Measurements from ENCODE around the gene E2F1. TPM values are rescaled to one million over a fixed set of nuclear protein-coding genes. Genes with fewer than 3 reads are reported as not detected.
A peak's percentile ranks its signal among the peaks of the same experiment; 100 is the strongest.

E2F1 gene
- total and polyA plus RNA-seq, 2 donors (not counting 3 experiments of a cell fraction or from before 2014, with no cell fraction given): 20.7 to 29.6 TPM

GRCh38 chr20:33674294-33675135 lies 11.7 kb downstream of the E2F1 start, which contains the start of gene NECAB3:
TSS of gene NECAB3 (minus strand) at chr20:33674428. CDS start at chr20:33674352, 76 bp downstream.
- DNase-seq (ENCODE audit: low read depth, low spot score) (peak; percentile 84), FAIRE-seq (peak; percentile 80)
- Histone ChIP-seq H2AFZ (ENCODE audit: low read depth, low read length) (peak within 1 kb of the TSS; percentile 74), H3K79me2 (ENCODE audit: control insufficient read depth, insufficient read depth, low read length) (no peaks in the 10 kb centered on the region), H3K4me2 (ENCODE audit: insufficient read depth, low read length) (peak within 1 kb of the TSS; percentile 54), H3K9me3 (replicated peaks; ENCODE audit: control insufficient read depth, insufficient read depth, low read length) (no peaks in the 10 kb centered on the region), H3K36me3 (ENCODE audit: control insufficient read depth in 2 of 2, extremely low read depth in 1 of 2, insufficient read depth in 2 of 2, low read length in 2 of 2) (no peaks in the 10 kb centered on the region), H3K27ac (ENCODE audit: insufficient read depth, low read depth, low read length) (peak within 1 kb of the TSS; percentile 30), H3K9ac (replicated peaks; ENCODE audit: extremely low read depth, insufficient read depth, low read length) (peak within 1 kb of the TSS; percentile 63), H4K20me1 (replicated peaks; ENCODE audit: control insufficient read depth, extremely low read depth, insufficient read depth, low read length) (no peaks in the 10 kb centered on the region), H3K9me1 (replicated peaks; ENCODE audit: control insufficient read depth, extremely low read depth, insufficient read depth, low read length) (no peaks in the 10 kb centered on the region), H3K4me3 (replicated peaks in 1 of 3; ENCODE audit: insufficient read depth in 1 of 3, low read depth in 1 of 3, low read length in 3 of 3) (peak within 1 kb of the TSS; percentile 47 to 56 (median 47)), H3K4me1 (ENCODE audit: control insufficient read depth, extremely low read depth, insufficient read depth, low read length) (peaks cover 15% of the 10 kb centered on the region), H3K27me3 (ENCODE audit: control insufficient read depth in 2 of 2, insufficient read depth in 2 of 2, low read length in 2 of 2) (no peaks in the 10 kb centered on the region)
- CTCF ChIA-PET: no interaction called here
- dilution Hi-C loops (cut with MboI; ENCODE audit: extremely low pct_ligation_motif_present, low sequenced_read_pairs) (no loop called here), intact Hi-C loops (cut with micrococcal nuclease) (loop anchor here (1.0 kb wide), 2 partner anchors 10 to 57 kb away; partner anchors contain the start of gene ZNF341)
- TF ChIP-seq POLR2AphosphoS5 (IDR thresholded peaks at IDR 0.05; ENCODE audit: insufficient read depth, low read depth, low read length): peak; percentile 76
- TF ChIP-seq CTCF (IDR thresholded peaks at IDR 0.05; ENCODE audit: extremely low read depth in 1 of 2, insufficient read depth in 1 of 2, low read depth in 1 of 2, low read length in 2 of 2): no peak
- no peak for TF ChIP-seq MYC (IDR thresholded peaks at IDR 0.05; ENCODE audit: low read depth, low read length)
- TF ChIP-seq JUN (IDR thresholded peaks at IDR 0.05; ENCODE audit: borderline replicate concordance, insufficient read depth, insufficient read length, low read depth): no peak
- peak; percentile 68 for TF ChIP-seq POLR2A (IDR thresholded peaks at IDR 0.05; ENCODE audit: low read depth, low read length)
- POLR2A ChIA-PET: no interaction called here
- no TSS peak for BruUV-seq (replicated peaks)
